C4-2B (cell line): Measurements from ENCODE around the gene PRRC2B.
A peak's percentile ranks its signal among the peaks of the same experiment; 100 is the strongest.

ENCODE experiments used
- H3K27ac ChIP-seq: fragments of 450-650 bp; 2 replicates; pipeline ENCODE4 v1.5.1; 2017
- ZFX ChIP-seq: fragments of 450-650 bp; IDR thresholded peaks from 2 replicates; pipeline ENCODE4 v1.6.1; 2017
- TF ChIP-seq, protein P1 (sequence below): fragments of 450-650 bp; conservative IDR thresholded peaks from 2 replicates; pipeline ENCODE4 v1.5.1; 2017; ENCODE audit warnings: mild to moderate bottlenecking

The PRRC2B gene

GRCh38 chr9:131530546-131530919 is 136.6 kb downstream of the PRRC2B start:
- peak overlapping the region; percentile 86 for H3K27ac ChIP-seq

DNA sequence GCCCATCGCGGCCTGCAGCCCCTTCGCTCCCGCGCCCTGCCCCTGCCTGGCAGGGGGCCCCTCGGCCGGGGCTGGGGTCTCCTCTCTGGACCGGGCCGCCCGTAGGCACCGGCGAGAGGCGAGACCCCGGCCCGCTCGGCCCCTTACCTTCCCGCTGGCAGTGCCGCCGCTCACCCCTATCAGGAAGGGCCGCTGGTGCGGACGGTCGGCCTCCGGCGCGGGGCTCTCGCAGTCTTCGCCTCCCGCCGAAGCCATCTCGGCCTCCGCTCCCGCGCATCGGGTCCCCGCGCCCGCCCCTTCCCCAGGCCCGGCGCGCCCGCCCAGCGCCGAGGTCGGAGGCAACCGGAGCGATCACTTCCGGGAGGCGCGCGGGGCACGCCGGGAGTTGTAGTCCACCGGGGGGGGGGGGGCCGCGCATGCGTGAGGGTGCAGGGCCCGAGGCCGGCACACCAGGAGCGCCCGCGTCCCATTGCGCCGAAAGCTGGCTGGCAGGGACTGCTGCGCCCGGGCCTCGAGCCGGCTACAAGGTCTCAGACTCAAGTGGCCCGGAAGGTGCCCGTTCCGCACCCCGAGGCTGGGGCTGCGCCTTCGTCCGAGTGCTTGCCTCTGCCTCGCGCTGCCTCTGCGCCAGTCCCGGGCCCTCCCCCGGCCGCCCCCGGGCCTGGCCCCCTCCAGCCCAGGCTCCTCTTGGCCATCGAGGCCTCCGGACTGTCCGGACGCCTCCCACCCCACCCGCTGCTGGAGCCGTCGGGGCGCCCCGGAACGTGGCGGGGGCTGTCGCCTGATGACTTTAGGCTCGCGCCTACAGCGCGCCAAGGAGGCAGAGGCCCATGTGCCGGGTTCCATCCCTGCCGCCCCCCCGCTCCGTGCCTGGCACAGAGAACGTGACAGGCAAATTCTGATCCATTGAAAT is 137.3 kb downstream of the PRRC2B start, which contains the start of gene UCK1:
Gene UCK1 (minus strand): TSS at position 344 of the 913 bp plus-strand sequence. CDS start 89 bp downstream, at position 255.
- TF ChIP-seq ZFX, result peak; percentile 76
- TF ChIP-seq, protein P1, sequence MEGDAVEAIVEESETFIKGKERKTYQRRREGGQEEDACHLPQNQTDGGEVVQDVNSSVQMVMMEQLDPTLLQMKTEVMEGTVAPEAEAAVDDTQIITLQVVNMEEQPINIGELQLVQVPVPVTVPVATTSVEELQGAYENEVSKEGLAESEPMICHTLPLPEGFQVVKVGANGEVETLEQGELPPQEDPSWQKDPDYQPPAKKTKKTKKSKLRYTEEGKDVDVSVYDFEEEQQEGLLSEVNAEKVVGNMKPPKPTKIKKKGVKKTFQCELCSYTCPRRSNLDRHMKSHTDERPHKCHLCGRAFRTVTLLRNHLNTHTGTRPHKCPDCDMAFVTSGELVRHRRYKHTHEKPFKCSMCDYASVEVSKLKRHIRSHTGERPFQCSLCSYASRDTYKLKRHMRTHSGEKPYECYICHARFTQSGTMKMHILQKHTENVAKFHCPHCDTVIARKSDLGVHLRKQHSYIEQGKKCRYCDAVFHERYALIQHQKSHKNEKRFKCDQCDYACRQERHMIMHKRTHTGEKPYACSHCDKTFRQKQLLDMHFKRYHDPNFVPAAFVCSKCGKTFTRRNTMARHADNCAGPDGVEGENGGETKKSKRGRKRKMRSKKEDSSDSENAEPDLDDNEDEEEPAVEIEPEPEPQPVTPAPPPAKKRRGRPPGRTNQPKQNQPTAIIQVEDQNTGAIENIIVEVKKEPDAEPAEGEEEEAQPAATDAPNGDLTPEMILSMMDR, result no peak
- H3K27ac ChIP-seq, result peak within 1 kb of the TSS; percentile 86

More at GRCh38 chr9:131530546-131530919, 136.6 kb downstream of the PRRC2B start:
- TF ChIP-seq, protein P1, result no peak
- TF ChIP-seq ZFX, result no peak

- no peak overlapping the region for H3K27ac ChIP-seq
- TF ChIP-seq, protein P1, result no peak
- TF ChIP-seq ZFX, result no peak
Measured at GRCh38 chr9:131534721-131535237, 140.9 kb downstream of the PRRC2B start.

GRCh38 chr9:131537946-131538345 is 144.1 kb downstream of the PRRC2B start:
- TF ChIP-seq, protein P1, result no peak
- TF ChIP-seq ZFX, result no peak
- no peak overlapping the region for H3K27ac ChIP-seq

DNA sequence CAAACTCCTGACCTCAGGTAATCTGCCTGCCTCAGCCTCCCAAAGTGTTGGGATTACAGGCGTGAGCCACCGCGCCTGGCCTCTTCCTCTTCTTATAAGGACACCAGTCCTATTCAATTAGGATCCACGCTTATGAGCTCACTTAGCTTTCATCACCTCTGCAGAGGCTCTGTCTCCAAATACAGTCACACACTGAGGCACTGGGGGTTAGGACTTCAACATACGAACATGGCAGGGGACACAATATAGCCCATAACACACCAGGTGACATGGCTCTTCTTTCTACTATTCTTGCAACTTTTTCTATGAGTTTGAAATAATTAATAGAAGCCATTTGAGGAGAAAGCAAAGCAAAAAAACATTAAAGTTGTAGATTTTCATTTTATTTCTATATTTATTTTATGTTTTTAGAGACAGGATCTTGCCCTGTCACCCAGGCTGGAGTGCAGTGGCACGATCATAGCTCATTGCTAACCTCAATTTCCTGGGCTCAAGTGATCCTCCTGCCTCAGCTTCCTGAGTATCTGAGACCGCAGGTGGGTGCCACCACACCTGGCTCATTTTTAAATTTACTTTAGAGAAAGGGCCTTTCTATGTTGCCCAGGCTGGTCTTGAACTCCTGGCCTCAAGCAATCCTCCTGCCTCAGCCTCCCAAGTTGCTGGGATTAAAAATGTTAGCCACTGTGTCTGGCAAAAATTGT is 145.5 kb downstream of the PRRC2B start:
- no peak overlapping the region for H3K27ac ChIP-seq
- TF ChIP-seq ZFX, result no peak
- TF ChIP-seq, protein P1, result no peak

DNA sequence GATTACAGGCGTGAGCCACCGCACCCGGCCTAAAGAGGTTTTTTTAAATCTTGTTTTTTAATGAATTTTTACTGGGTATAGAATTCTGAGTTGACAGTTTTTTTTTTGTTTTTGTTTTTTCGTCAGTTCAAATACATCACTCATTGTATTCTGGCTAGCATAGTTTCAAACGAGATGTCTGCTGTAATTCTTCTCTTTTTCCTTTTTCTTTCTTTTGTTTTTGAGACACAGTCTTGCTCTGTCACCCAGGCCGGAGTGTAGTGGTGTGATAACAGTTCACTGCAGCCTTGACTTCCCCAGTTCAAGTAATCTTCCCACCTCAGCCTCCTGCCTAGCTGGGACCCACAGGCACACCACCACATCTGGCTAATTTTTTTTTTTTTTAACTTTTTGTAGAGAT is 149.3 kb downstream of the PRRC2B start:
- no peak overlapping the region for H3K27ac ChIP-seq
- TF ChIP-seq ZFX, result no peak
- TF ChIP-seq, protein P1, result no peak
